B cell (primary cell): ENCODE measurements around the gene KSR1.

Source experiments
- EZH2 ChIP-seq: IDR thresholded peaks from 2 replicates; pipeline ENCODE4 v1.6.1; 2012; ENCODE audit warnings: borderline replicate concordance, low read depth, mild to moderate bottlenecking, moderate library complexity, low read length; ENCODE audit not compliant: insufficient read depth, poor library complexity, severe bottlenecking
- TF ChIP-seq, protein P1 (sequence below): fragments of 200-600 bp; IDR thresholded peaks from one replicate; pipeline ENCODE4 v1.8.0; 2022; ENCODE audit warnings: antibody characterized with exemption, mild to moderate bottlenecking

GRCh38 chr17:27543464-27543856 lies 87.2 kb downstream of the KSR1 start:
- TF ChIP-seq, protein P1, sequence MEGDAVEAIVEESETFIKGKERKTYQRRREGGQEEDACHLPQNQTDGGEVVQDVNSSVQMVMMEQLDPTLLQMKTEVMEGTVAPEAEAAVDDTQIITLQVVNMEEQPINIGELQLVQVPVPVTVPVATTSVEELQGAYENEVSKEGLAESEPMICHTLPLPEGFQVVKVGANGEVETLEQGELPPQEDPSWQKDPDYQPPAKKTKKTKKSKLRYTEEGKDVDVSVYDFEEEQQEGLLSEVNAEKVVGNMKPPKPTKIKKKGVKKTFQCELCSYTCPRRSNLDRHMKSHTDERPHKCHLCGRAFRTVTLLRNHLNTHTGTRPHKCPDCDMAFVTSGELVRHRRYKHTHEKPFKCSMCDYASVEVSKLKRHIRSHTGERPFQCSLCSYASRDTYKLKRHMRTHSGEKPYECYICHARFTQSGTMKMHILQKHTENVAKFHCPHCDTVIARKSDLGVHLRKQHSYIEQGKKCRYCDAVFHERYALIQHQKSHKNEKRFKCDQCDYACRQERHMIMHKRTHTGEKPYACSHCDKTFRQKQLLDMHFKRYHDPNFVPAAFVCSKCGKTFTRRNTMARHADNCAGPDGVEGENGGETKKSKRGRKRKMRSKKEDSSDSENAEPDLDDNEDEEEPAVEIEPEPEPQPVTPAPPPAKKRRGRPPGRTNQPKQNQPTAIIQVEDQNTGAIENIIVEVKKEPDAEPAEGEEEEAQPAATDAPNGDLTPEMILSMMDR = no peak
- no peak for TF ChIP-seq EZH2
